ENCODE measurements around the gene PVRIG. TPM values are rescaled to one million over a fixed set of nuclear protein-coding genes. Genes with fewer than 3 reads are reported as not detected.
"Not testable (repeated sequence)": the region's sequence is repeated elsewhere in the genome, so short reads cannot be mapped to it uniquely, and the experiment has no call there.

The PVRIG gene
- polyA plus RNA-seq, 1 donor from 2014 or later, result 0.16 TPM

- Histone ChIP-seq H3K27me3 (ENCODE audit: insufficient read depth, low read depth, low read length) (no peaks in the 10 kb centered on the region), H3K79me2 (replicated peaks; ENCODE audit: insufficient read depth, low read length) (no peaks in the 10 kb centered on the region), H2AFZ (ENCODE audit: low read depth, low read length) (no peak overlapping the region), H3K9me2 (ENCODE audit: insufficient read depth, low read length) (no peaks in the 10 kb centered on the region), H3K9ac (ENCODE audit: low read length) (no peak overlapping the region), H3K27ac (ENCODE audit: low read length) (no peak overlapping the region), H4K20me1 (ENCODE audit: insufficient read depth) (no peaks in the 10 kb centered on the region), H3F3A (ENCODE audit: insufficient read depth, low read length, poor library complexity, severe bottlenecking) (no peaks in the 10 kb centered on the region), H3K4me2 (ENCODE audit: low read length) (no peak overlapping the region), H3K9me3 (ENCODE audit: low read length) (no peaks in the 10 kb centered on the region), H3K4me3 (ENCODE audit: low read length) (no peak overlapping the region), H3K36me3 (ENCODE audit: insufficient read depth, low read length) (no peaks in the 10 kb centered on the region)
- peak; percentile 28 for TF ChIP-seq CTCF (IDR thresholded peaks at IDR 0.05; ENCODE audit: poor library complexity, severe bottlenecking)
- TF ChIP-seq SMC3 (conservative IDR thresholded peaks at IDR 0.05; ENCODE audit: poor library complexity), result no peak
- no peak for TF ChIP-seq RAD21 (conservative IDR thresholded peaks at IDR 0.05)
Observed at GRCh38 chr7:100190048-100190711, 29.6 kb upstream of the PVRIG start.

- Histone ChIP-seq H3K9me2 (ENCODE audit: insufficient read depth, low read length) (no peaks in the 10 kb centered on the region), H3K9me3 (ENCODE audit: low read length) (no peaks in the 10 kb centered on the region), H3K4me2 (ENCODE audit: low read length) (no peak overlapping the region), H4K20me1 (ENCODE audit: insufficient read depth) (no peaks in the 10 kb centered on the region), H3K9ac (ENCODE audit: low read length) (no peak overlapping the region), H2AFZ (ENCODE audit: low read depth, low read length) (no peak overlapping the region), H3K27me3 (ENCODE audit: insufficient read depth, low read depth, low read length) (no peaks in the 10 kb centered on the region), H3K27ac (ENCODE audit: low read length) (no peak overlapping the region), H3K4me3 (ENCODE audit: low read length) (no peak overlapping the region), H3K36me3 (ENCODE audit: insufficient read depth, low read length) (no peaks in the 10 kb centered on the region), H3K79me2 (replicated peaks; ENCODE audit: insufficient read depth, low read length) (no peaks in the 10 kb centered on the region), H3F3A (ENCODE audit: insufficient read depth, low read length, poor library complexity, severe bottlenecking) (no peaks in the 10 kb centered on the region)
- TF ChIP-seq TAF1 (IDR thresholded peaks at IDR 0.05; ENCODE audit: low read depth) (no peak), EP300 (conservative IDR thresholded peaks at IDR 0.05; ENCODE audit: poor library complexity, severe bottlenecking) (no peak), CTCF (IDR thresholded peaks at IDR 0.05; ENCODE audit: poor library complexity, severe bottlenecking) (no peak)
Observed at GRCh38 chr7:100191775-100192174, 28.0 kb upstream of the PVRIG start.

GRCh38 chr7:100192281-100192862, 27.4 kb upstream of the PVRIG start:
- not testable (repeated sequence) for H3K9me3 ChIP-seq (ENCODE audit: low read length); H3K4me3 ChIP-seq (ENCODE audit: low read length); H3K4me2 ChIP-seq (ENCODE audit: low read length); H3K9me2 ChIP-seq (ENCODE audit: insufficient read depth, low read length); H3K9ac ChIP-seq (ENCODE audit: low read length); H3K79me2 ChIP-seq (replicated peaks; ENCODE audit: insufficient read depth, low read length); H4K20me1 ChIP-seq (ENCODE audit: insufficient read depth); H3K27me3 ChIP-seq (ENCODE audit: insufficient read depth, low read depth, low read length); H3K27ac ChIP-seq (ENCODE audit: low read length); H3F3A ChIP-seq (ENCODE audit: insufficient read depth, low read length, poor library complexity, severe bottlenecking); H3K36me3 ChIP-seq (ENCODE audit: insufficient read depth, low read length); H2AFZ ChIP-seq (ENCODE audit: low read depth, low read length)

All from neural cell (in vitro differentiated cells).